C4-2B (cell line): Measurements from ENCODE around the gene KLF16.

ENCODE experiments used
- CTCF ChIP-seq: fragments of 450-650 bp; conservative IDR thresholded peaks from 2 replicates; pipeline ENCODE4 v1.5.1; 2017; ENCODE audit warnings: mild to moderate bottlenecking
- ZFX ChIP-seq: fragments of 450-650 bp; IDR thresholded peaks from 2 replicates; pipeline ENCODE4 v1.6.1; 2017

DNA sequence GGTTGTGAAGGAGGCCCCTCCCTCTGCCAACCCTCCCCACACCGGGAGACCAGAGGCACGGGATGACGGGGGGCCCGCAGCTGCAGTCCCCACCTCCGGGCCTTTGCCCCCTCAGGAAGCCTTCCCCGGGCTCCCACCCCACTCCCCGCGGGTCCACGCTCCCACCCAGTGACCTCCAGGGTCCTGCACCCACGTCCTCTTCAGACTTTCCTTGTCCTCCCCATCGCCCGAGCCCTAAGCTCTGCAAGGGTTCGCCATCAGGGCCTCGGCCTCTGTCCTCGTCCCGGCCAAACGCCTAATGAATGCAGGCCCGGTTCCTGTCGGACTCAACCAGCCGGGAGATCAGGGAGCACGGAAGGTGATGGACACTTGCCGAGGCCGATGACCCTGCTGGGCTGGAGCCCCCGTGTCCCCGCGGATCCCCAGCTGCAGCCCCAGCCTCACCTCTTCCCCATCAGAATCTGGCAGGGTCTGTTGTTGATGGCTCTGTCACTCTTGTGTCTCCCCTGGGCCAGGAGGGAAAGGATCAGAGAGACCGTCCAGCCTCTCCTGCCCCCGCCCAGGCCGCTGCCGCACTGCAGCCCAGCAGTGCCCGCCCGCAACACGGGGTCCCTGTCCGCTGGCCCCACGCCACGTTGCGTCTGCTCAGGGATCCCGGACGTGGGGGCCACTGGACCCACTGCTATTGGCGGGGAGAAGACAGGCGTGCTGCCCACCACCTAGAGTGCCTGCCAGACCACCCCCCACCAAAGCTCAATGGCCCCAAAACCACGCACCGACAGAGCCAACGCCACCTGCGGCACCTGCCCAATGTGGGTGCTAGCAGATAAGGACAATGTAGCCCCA, 57.0 kb downstream of the KLF16 start:
- no peak for TF ChIP-seq CTCF
- no peak for TF ChIP-seq ZFX
